ENCODE results near the gene ATP9B. TPM values are rescaled to one million over a fixed set of nuclear protein-coding genes. Genes with fewer than 3 reads are reported as not detected.

ATP9B gene
- total and polyA plus RNA-seq, 10 of the 15 experiments (the other 5 are each of a cell fraction or from before 2014, with no cell fraction given), result 0.74 to 20.7 (median 12.9) TPM

DNA sequence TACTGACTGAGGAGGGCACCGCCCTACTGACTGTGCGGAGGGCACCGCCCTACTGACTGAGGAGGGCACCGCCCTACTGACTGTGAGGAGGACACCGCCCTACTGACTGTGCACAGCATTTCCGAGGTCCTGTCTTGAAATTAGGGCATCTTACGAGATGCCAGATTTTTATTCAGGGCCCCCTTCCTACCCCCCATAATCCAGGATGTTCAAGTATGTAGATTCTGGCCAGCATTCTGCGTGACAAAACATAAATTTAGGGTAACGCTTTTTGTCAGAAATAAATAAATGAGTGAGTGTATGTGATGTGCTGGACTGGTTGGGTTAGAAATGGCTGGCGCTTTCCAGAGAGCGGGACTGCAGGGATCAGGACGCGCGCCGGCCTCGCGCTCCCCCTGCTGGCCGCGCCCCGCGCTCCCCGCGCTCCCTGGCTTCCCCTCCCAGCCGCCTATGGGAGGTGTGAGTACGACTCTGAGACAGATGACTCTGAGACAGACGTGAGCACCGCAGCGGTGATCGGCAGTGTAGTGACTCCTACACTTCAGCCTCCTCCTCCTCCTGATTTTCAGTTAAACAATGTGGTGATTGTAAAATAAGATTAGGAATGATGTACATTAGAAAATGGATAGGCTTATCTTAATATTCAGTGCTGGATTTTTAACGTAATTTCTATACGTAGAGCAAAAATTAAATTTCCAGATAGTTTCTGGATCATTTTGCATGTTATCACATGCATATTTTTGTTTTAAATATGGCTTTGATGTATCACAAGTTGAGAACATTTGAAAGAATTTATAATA, 177.3 kb downstream of the ATP9B start (continued):
- no peak for TF ChIP-seq GATAD2B (conservative IDR thresholded peaks at IDR 0.05; ENCODE audit: low read depth)
- TF ChIP-seq ZZZ3 (IDR thresholded peaks at IDR 0.05; ENCODE audit: control insufficient read depth, insufficient read length, low read depth), result no peak
- TF ChIP-seq JUND (IDR thresholded peaks at IDR 0.05; ENCODE audit: low read depth, low read length), result no peak
- no peak for TF ChIP-seq POLR2AphosphoS2 (IDR thresholded peaks at IDR 0.05; ENCODE audit: low read depth, low read length)
- no peak for TF ChIP-seq TCF3 (IDR thresholded peaks at IDR 0.05; ENCODE audit: borderline replicate concordance, insufficient read depth, low read depth, low read length)
- no peak for TF ChIP-seq STAT1 (conservative IDR thresholded peaks at IDR 0.05)

DNA sequence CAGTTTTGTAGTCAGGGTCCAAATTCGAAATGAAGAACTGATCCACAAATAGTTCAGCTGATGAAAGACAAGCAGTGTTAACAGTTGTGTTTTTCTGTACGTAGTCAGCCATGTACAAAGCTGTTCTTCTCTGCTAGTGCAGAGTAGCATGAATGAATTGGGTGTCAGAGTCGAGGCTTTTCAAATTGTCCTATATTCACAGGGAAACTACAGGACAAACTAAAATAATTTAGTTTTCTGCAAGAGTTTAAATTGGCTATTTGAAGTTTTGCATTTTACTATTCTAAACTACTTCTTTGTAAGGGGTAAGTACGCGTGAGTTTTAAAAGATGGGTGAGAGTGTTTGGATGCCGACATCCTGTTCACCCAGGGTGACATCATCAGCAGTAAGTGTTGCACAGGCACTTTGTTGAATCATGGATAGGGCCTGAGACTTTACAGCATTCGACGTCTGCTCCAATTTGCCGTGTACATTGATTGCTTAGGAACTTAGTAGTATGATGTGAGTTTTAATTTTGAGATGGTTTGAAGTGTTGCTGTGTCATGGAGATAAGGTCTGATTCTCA, 179.4 kb downstream of the ATP9B start:
- Histone ChIP-seq H3K36me3 (ENCODE audit: control insufficient read depth in 2 of 2, insufficient read depth in 2 of 2, low read length in 1 of 2) (no peaks in the 10 kb centered on the region), H3K27ac (ENCODE audit: control insufficient read depth, insufficient read depth) (no peak overlapping the region), H3K9me3 (replicated peaks; ENCODE audit: control insufficient read depth, insufficient read depth, low read length) (no peaks in the 10 kb centered on the region), H3K79me2 (ENCODE audit: control insufficient read depth, insufficient read depth, low read length) (no peaks in the 10 kb centered on the region), H4K20me1 (ENCODE audit: control insufficient read depth, insufficient read depth) (no peaks in the 10 kb centered on the region), H3K4me3 (no peak overlapping the region), H3K4me1 (ENCODE audit: control insufficient read depth, insufficient read depth, low read length) (no peaks in the 10 kb centered on the region), H2AFZ (ENCODE audit: control insufficient read depth, low read depth, low read length) (no peak overlapping the region), H3K4me2 (ENCODE audit: control insufficient read depth, insufficient read depth) (no peak overlapping the region), H3K27me3 (replicated peaks in 1 of 2; ENCODE audit: control insufficient read depth in 2 of 2, insufficient read depth in 2 of 2, low read length in 1 of 2) (no peaks in the 10 kb centered on the region), H3K9ac (ENCODE audit: control insufficient read depth, insufficient read depth, low read length) (no peak overlapping the region)
- 94% methylated on average over 9 of the region's 9 CpGs for WGBS (ENCODE audit: insufficient coverage, insufficient replicate concordance, low lambda C conversion rate, missing lambda C conversion rate)
- ChIA-PET POLR2A (no interaction called here), CTCF (interaction anchor here (0.6 to 1.4 kb wide), 4 partner anchors 8 to 373 kb away, joined by 3 to 7 read pairs (median 4); no protein-coding TSS in a partner anchor), RAD21 (ENCODE audit: unreplicated experiment) (no interaction called here), SMC1A (ENCODE audit: uncharacterized antibody, unreplicated experiment) (interaction anchor here (0.6 kb wide), 3 partner anchors 11 to 250 kb away, joined by 3 to 4 read pairs (median 3); no protein-coding TSS in a partner anchor)
- no TSS peak for BruUV-seq (replicated peaks)
- in situ Hi-C loops (cut with MboI), result loop anchor here (25.0 kb wide), 1 partner anchor 1336 kb away; no protein-coding TSS in a partner anchor
- intact Hi-C loops (cut with micrococcal nuclease; ENCODE audit: unreplicated experiment), result loop anchor here (5.0 to 10.0 kb wide), 2 partner anchors 184 to 1346 kb away; partner anchors contain the start of gene ATP9B
- ATAC-seq, result no peak
- no peak for DNase-seq (ENCODE audit: low read depth, low spot score)
- no peak for FAIRE-seq
- TF ChIP-seq, protein P1, sequence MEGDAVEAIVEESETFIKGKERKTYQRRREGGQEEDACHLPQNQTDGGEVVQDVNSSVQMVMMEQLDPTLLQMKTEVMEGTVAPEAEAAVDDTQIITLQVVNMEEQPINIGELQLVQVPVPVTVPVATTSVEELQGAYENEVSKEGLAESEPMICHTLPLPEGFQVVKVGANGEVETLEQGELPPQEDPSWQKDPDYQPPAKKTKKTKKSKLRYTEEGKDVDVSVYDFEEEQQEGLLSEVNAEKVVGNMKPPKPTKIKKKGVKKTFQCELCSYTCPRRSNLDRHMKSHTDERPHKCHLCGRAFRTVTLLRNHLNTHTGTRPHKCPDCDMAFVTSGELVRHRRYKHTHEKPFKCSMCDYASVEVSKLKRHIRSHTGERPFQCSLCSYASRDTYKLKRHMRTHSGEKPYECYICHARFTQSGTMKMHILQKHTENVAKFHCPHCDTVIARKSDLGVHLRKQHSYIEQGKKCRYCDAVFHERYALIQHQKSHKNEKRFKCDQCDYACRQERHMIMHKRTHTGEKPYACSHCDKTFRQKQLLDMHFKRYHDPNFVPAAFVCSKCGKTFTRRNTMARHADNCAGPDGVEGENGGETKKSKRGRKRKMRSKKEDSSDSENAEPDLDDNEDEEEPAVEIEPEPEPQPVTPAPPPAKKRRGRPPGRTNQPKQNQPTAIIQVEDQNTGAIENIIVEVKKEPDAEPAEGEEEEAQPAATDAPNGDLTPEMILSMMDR (IDR thresholded peaks at IDR 0.05 in 2 of 3, conservative IDR thresholded peaks at IDR 0.05 in 1 of 3; ENCODE audit: control insufficient read depth in 2 of 3, extremely low read depth in 1 of 3, insufficient read depth in 1 of 3, low read depth in 3 of 3, low read length in 3 of 3), result no peak
- TF ChIP-seq BMI1 (IDR thresholded peaks at IDR 0.05; ENCODE audit: borderline replicate concordance) (no peak), HDAC2 (IDR thresholded peaks at IDR 0.05) (no peak), NRF1 (conservative IDR thresholded peaks at IDR 0.05; ENCODE audit: low read depth, low read length) (no peak), IKZF1 (conservative IDR thresholded peaks at IDR 0.05) (no peak), ZNF384 (IDR thresholded peaks at IDR 0.05; ENCODE audit: borderline replicate concordance, low read depth, low read length) (no peak)
- TF ChIP-seq, protein P2, sequence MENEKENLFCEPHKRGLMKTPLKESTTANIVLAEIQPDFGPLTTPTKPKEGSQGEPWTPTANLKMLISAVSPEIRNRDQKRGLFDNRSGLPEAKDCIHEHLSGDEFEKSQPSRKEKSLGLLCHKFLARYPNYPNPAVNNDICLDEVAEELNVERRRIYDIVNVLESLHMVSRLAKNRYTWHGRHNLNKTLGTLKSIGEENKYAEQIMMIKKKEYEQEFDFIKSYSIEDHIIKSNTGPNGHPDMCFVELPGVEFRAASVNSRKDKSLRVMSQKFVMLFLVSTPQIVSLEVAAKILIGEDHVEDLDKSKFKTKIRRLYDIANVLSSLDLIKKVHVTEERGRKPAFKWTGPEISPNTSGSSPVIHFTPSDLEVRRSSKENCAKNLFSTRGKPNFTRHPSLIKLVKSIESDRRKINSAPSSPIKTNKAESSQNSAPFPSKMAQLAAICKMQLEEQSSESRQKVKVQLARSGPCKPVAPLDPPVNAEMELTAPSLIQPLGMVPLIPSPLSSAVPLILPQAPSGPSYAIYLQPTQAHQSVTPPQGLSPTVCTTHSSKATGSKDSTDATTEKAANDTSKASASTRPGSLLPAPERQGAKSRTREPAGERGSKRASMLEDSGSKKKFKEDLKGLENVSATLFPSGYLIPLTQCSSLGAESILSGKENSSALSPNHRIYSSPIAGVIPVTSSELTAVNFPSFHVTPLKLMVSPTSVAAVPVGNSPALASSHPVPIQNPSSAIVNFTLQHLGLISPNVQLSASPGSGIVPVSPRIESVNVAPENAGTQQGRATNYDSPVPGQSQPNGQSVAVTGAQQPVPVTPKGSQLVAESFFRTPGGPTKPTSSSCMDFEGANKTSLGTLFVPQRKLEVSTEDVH (IDR thresholded peaks at IDR 0.05; ENCODE audit: low read depth, partially characterized antibody), result no peak
- TF ChIP-seq, protein P3, sequence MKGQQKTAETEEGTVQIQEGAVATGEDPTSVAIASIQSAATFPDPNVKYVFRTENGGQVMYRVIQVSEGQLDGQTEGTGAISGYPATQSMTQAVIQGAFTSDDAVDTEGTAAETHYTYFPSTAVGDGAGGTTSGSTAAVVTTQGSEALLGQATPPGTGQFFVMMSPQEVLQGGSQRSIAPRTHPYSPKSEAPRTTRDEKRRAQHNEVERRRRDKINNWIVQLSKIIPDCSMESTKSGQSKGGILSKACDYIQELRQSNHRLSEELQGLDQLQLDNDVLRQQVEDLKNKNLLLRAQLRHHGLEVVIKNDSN (IDR thresholded peaks at IDR 0.05; ENCODE audit: borderline replicate concordance, extremely low read length, insufficient read depth, low read depth, low read length), result no peak
